ENCODE results near the gene RPS26.
"Not testable (repeated sequence)": the region's sequence is repeated elsewhere in the genome, so short reads cannot be mapped to it uniquely, and the experiment has no call there.

Gene RPS26

GRCh38 chr12:56074396-56074795 lies 32.7 kb downstream of the RPS26 start:
- H3K4me3 ChIP-seq (ENCODE audit: low read depth, low read length): no peak overlapping the region
- no peaks in the 10 kb centered on the region for H3K27me3 ChIP-seq (replicated peaks)
- in situ Hi-C loops (cut with HindIII; ENCODE audit: low pct_ligation_motif_present, low sequenced_read_pairs): no loop called here
- TF ChIP-seq, protein P1, sequence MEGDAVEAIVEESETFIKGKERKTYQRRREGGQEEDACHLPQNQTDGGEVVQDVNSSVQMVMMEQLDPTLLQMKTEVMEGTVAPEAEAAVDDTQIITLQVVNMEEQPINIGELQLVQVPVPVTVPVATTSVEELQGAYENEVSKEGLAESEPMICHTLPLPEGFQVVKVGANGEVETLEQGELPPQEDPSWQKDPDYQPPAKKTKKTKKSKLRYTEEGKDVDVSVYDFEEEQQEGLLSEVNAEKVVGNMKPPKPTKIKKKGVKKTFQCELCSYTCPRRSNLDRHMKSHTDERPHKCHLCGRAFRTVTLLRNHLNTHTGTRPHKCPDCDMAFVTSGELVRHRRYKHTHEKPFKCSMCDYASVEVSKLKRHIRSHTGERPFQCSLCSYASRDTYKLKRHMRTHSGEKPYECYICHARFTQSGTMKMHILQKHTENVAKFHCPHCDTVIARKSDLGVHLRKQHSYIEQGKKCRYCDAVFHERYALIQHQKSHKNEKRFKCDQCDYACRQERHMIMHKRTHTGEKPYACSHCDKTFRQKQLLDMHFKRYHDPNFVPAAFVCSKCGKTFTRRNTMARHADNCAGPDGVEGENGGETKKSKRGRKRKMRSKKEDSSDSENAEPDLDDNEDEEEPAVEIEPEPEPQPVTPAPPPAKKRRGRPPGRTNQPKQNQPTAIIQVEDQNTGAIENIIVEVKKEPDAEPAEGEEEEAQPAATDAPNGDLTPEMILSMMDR (IDR thresholded peaks at IDR 0.05; ENCODE audit: low read depth, low read length, missing control alignments): no peak
- DNase-seq: no peak
- no peak overlapping the region for H3K27ac ChIP-seq
- no peaks in the 10 kb centered on the region for H3K36me3 ChIP-seq (replicated peaks)

- DNase-seq; in situ Hi-C loops (cut with HindIII; ENCODE audit: low pct_ligation_motif_present, low sequenced_read_pairs): not testable (repeated sequence)
These were observed 36.2 kb downstream of the RPS26 start for GRCh38 chr12:56077966-56078365.

GRCh38 chr12:56078427-56078826 lies 36.7 kb downstream of the RPS26 start:
- no peak for DNase-seq
- no peaks in the 10 kb centered on the region for H3K36me3 ChIP-seq (replicated peaks)
- in situ Hi-C loops (cut with HindIII; ENCODE audit: low pct_ligation_motif_present, low sequenced_read_pairs): no loop called here
- TF ChIP-seq, protein P1 (IDR thresholded peaks at IDR 0.05; ENCODE audit: low read depth, low read length, missing control alignments): no peak
- H3K27me3 ChIP-seq (replicated peaks): peaks cover 10% of the 10 kb centered on the region
- no peak overlapping the region for H3K4me3 ChIP-seq (ENCODE audit: low read depth, low read length)
- no peak overlapping the region for H3K27ac ChIP-seq

More at GRCh38 chr12:56077966-56078365, 36.2 kb downstream of the RPS26 start:
- H3K36me3 ChIP-seq (replicated peaks); H3K27me3 ChIP-seq (replicated peaks); H3K4me3 ChIP-seq (ENCODE audit: low read depth, low read length); H3K27ac ChIP-seq: not testable (repeated sequence)

GRCh38 chr12:56078931-56079722 lies 37.4 kb downstream of the RPS26 start:
- peak; percentile 83 for DNase-seq
- Histone ChIP-seq H3K27me3 (replicated peaks) (peaks cover 10% of the 10 kb centered on the region), H3K36me3 (replicated peaks) (no peaks in the 10 kb centered on the region), H3K27ac (no peak overlapping the region), H3K4me3 (ENCODE audit: low read depth, low read length) (peak overlapping the region; percentile 61)
- in situ Hi-C loops (cut with HindIII; ENCODE audit: low pct_ligation_motif_present, low sequenced_read_pairs): no loop called here
- TF ChIP-seq, protein P1 (IDR thresholded peaks at IDR 0.05; ENCODE audit: low read depth, low read length, missing control alignments): peak; percentile 84

- in situ Hi-C loops (cut with HindIII; ENCODE audit: low pct_ligation_motif_present, low sequenced_read_pairs): no loop called here
- Histone ChIP-seq H3K27me3 (replicated peaks) (peaks cover 10% of the 10 kb centered on the region), H3K36me3 (replicated peaks) (no peaks in the 10 kb centered on the region), H3K27ac (no peak within 1 kb of the TSS), H3K4me3 (ENCODE audit: low read depth, low read length) (peak within 1 kb of the TSS; percentile 61)
- TF ChIP-seq, protein P1 (IDR thresholded peaks at IDR 0.05; ENCODE audit: low read depth, low read length, missing control alignments): peak; percentile 6
- DNase-seq: peak; percentile 74
These were observed 38.2 kb downstream of the RPS26 start, which contains the start of gene ERBB3 for GRCh38 chr12:56079723-56080555. Gene ERBB3, plus strand, starts transcription at chr12:56080165. Its CDS starts 136 bp downstream, at chr12:56080301.

DNA sequence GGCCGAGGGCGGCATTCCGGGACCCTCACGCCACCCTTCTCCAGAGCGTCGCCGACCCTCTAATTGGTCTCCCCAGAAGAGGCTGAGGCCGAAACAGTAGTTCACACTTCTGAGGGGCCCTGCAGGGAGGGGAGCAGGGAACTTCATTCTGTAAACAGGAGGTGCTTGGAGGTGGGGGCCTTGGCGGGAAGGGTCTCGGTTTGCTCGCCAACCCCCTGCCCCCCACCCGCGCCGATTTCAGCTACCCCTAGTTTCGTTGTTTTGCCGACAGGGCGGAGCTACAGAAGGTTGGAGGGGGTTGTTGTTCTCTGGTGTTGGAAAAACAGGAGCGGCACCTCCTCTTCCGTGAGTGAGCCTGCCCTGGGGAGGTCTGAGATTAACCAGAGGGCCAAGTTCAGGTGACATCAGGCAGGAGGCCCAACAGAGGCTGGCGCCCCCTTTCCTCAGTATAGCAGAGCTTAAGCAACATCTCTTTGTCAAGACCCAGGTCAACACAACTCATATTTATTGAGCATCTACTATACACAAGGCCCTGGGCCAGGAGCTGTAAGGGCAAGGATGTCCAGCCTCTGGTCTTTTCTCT lies 38.9 kb downstream of the RPS26 start:
- DNase-seq: no peak
- H3K36me3 ChIP-seq (replicated peaks): no peaks in the 10 kb centered on the region
- peaks cover 10% of the 10 kb centered on the region for H3K27me3 ChIP-seq (replicated peaks)
- TF ChIP-seq, protein P1 (IDR thresholded peaks at IDR 0.05; ENCODE audit: low read depth, low read length, missing control alignments): no peak
- H3K4me3 ChIP-seq (ENCODE audit: low read depth, low read length): peak overlapping the region; percentile 61
- no peak overlapping the region for H3K27ac ChIP-seq
- in situ Hi-C loops (cut with HindIII; ENCODE audit: low pct_ligation_motif_present, low sequenced_read_pairs): no loop called here
